Measurements from ENCODE around the gene CARD11.

GRCh38 chr7:3064067-3064466 lies 20.4 kb upstream of the CARD11 start:
- no peak for TF ChIP-seq CTCF (conservative IDR thresholded peaks at IDR 0.05 in 1 of 2, IDR thresholded peaks at IDR 0.05 in 1 of 2; ENCODE audit: low read depth in 1 of 2, low read length in 2 of 2)
- TF ChIP-seq EZH2 (IDR thresholded peaks at IDR 0.05; ENCODE audit: low read length, missing control alignments): no peak

All from fibroblast of lung (primary cell).